ENCODE data around the gene TSPAN5. TPM values are rescaled to one million over a fixed set of nuclear protein-coding genes. Genes with fewer than 3 reads are reported as not detected.

Gene TSPAN5
- total and polyA plus RNA-seq, 2 donors, result 4.7 to 10.3 TPM

- 96% methylated on average over 10 of the region's 10 CpGs for WGBS
- no peaks in the 10 kb centered on the region for H3K9me3 ChIP-seq (ENCODE audit: control insufficient read depth in 2 of 2, insufficient read depth in 1 of 2, low read length in 1 of 2)
- H3K27me3 ChIP-seq (ENCODE audit: control insufficient read depth in 2 of 2, insufficient read depth in 1 of 2, low read length in 1 of 2), result no peaks in the 10 kb centered on the region
- H3K4me3 ChIP-seq (ENCODE audit: low read length in 2 of 2), result no peak overlapping the region
- no peak overlapping the region for H3K27ac ChIP-seq (ENCODE audit: low read depth in 1 of 2, low read length in 1 of 2)
- DNase-seq (ENCODE audit: low read depth in 6 of 9, low spot score in 9 of 9), result no peak
- H3K36me3 ChIP-seq (ENCODE audit: control insufficient read depth in 2 of 2, insufficient read depth in 2 of 2, low read length in 1 of 2), result peaks cover 0 to 2% of the 10 kb centered on the region in 2 donors
- peaks cover 0 to 2% of the 10 kb centered on the region in 2 donors for H3K4me1 ChIP-seq (ENCODE audit: control insufficient read depth in 2 of 2, insufficient read depth in 2 of 2, low read length in 2 of 2)
Measured at GRCh38 chr4:98555798-98556445, 102.5 kb downstream of the TSPAN5 start.

- 93% methylated on average over 17 of the region's 17 CpGs for WGBS
- Histone ChIP-seq H3K9me3 (ENCODE audit: control insufficient read depth in 2 of 2, insufficient read depth in 1 of 2, low read length in 1 of 2) (no peaks in the 10 kb centered on the region), H3K4me3 (ENCODE audit: low read length in 2 of 2) (no peak overlapping the region), H3K36me3 (ENCODE audit: control insufficient read depth in 2 of 2, insufficient read depth in 2 of 2, low read length in 1 of 2) (no peaks in the 10 kb centered on the region), H3K4me1 (ENCODE audit: control insufficient read depth in 2 of 2, insufficient read depth in 2 of 2, low read length in 2 of 2) (peaks cover 3 to 10% of the 10 kb centered on the region in 2 donors), H3K27ac (ENCODE audit: low read depth in 1 of 2, low read length in 1 of 2) (peak overlapping the region in 1 of 2 donors; percentile 13), H3K27me3 (ENCODE audit: control insufficient read depth in 2 of 2, insufficient read depth in 1 of 2, low read length in 1 of 2) (no peaks in the 10 kb centered on the region)
- DNase-seq (ENCODE audit: low read depth in 6 of 9, low spot score in 9 of 9), result no peak
Measured at GRCh38 chr4:98546910-98547594, 111.4 kb downstream of the TSPAN5 start.

GRCh38 chr4:98544818-98545414 is 113.5 kb downstream of the TSPAN5 start:
- Histone ChIP-seq H3K4me3 (ENCODE audit: low read length in 2 of 2) (no peak overlapping the region), H3K4me1 (ENCODE audit: control insufficient read depth in 2 of 2, insufficient read depth in 2 of 2, low read length in 2 of 2) (peaks cover 3 to 10% of the 10 kb centered on the region in 2 donors), H3K36me3 (ENCODE audit: control insufficient read depth in 2 of 2, insufficient read depth in 2 of 2, low read length in 1 of 2) (no peaks in the 10 kb centered on the region), H3K9me3 (ENCODE audit: control insufficient read depth in 2 of 2, insufficient read depth in 1 of 2, low read length in 1 of 2) (no peaks in the 10 kb centered on the region), H3K27me3 (ENCODE audit: control insufficient read depth in 2 of 2, insufficient read depth in 1 of 2, low read length in 1 of 2) (no peaks in the 10 kb centered on the region), H3K27ac (ENCODE audit: low read depth in 1 of 2, low read length in 1 of 2) (no peak overlapping the region)
- 79% methylated on average over 3 of the region's 3 CpGs for WGBS
- no peak for DNase-seq (ENCODE audit: low read depth in 6 of 9, low spot score in 9 of 9)

GRCh38 chr4:98544141-98544817 is 114.1 kb downstream of the TSPAN5 start:
- Histone ChIP-seq H3K27ac (ENCODE audit: low read depth in 1 of 2, low read length in 1 of 2) (no peak overlapping the region), H3K4me3 (ENCODE audit: low read length in 2 of 2) (no peak overlapping the region), H3K36me3 (ENCODE audit: control insufficient read depth in 2 of 2, insufficient read depth in 2 of 2, low read length in 1 of 2) (no peaks in the 10 kb centered on the region), H3K27me3 (ENCODE audit: control insufficient read depth in 2 of 2, insufficient read depth in 1 of 2, low read length in 1 of 2) (no peaks in the 10 kb centered on the region), H3K4me1 (ENCODE audit: control insufficient read depth in 2 of 2, insufficient read depth in 2 of 2, low read length in 2 of 2) (peaks cover 3 to 10% of the 10 kb centered on the region in 2 donors), H3K9me3 (ENCODE audit: control insufficient read depth in 2 of 2, insufficient read depth in 1 of 2, low read length in 1 of 2) (no peaks in the 10 kb centered on the region)
- 63% methylated on average over 5 of the region's 5 CpGs for WGBS
- no peak for DNase-seq (ENCODE audit: low read depth in 6 of 9, low spot score in 9 of 9)

- no peak overlapping the region for H3K4me3 ChIP-seq (ENCODE audit: low read length in 2 of 2)
- no peaks in the 10 kb centered on the region for H3K36me3 ChIP-seq (ENCODE audit: control insufficient read depth in 2 of 2, insufficient read depth in 2 of 2, low read length in 1 of 2)
- no peaks in the 10 kb centered on the region for H3K27me3 ChIP-seq (ENCODE audit: control insufficient read depth in 2 of 2, insufficient read depth in 1 of 2, low read length in 1 of 2)
- no peak for DNase-seq (ENCODE audit: low read depth in 6 of 9, low spot score in 9 of 9)
- no peaks in the 10 kb centered on the region for H3K9me3 ChIP-seq (ENCODE audit: control insufficient read depth in 2 of 2, insufficient read depth in 1 of 2, low read length in 1 of 2)
- peaks cover 3 to 10% of the 10 kb centered on the region in 2 donors for H3K4me1 ChIP-seq (ENCODE audit: control insufficient read depth in 2 of 2, insufficient read depth in 2 of 2, low read length in 2 of 2)
- 99% methylated on average over 2 of the region's 2 CpGs for WGBS
- H3K27ac ChIP-seq (ENCODE audit: low read depth in 1 of 2, low read length in 1 of 2), result no peak overlapping the region
Measured at GRCh38 chr4:98542011-98542410, 116.4 kb downstream of the TSPAN5 start.

GRCh38 chr4:98540803-98541202 is 117.6 kb downstream of the TSPAN5 start:
- H3K4me3 ChIP-seq (ENCODE audit: low read length in 2 of 2), result no peak overlapping the region
- DNase-seq (ENCODE audit: low read depth in 6 of 9, low spot score in 9 of 9), result no peak
- no peaks in the 10 kb centered on the region for H3K27me3 ChIP-seq (ENCODE audit: control insufficient read depth in 2 of 2, insufficient read depth in 1 of 2, low read length in 1 of 2)
- H3K27ac ChIP-seq (ENCODE audit: low read depth in 1 of 2, low read length in 1 of 2), result no peak overlapping the region
- H3K36me3 ChIP-seq (ENCODE audit: control insufficient read depth in 2 of 2, insufficient read depth in 2 of 2, low read length in 1 of 2), result no peaks in the 10 kb centered on the region
- 92% methylated on average over 4 of the region's 4 CpGs for WGBS
- H3K9me3 ChIP-seq (ENCODE audit: control insufficient read depth in 2 of 2, insufficient read depth in 1 of 2, low read length in 1 of 2), result peaks cover 0 to 8% of the 10 kb centered on the region in 2 donors
- peaks cover 3 to 10% of the 10 kb centered on the region in 2 donors for H3K4me1 ChIP-seq (ENCODE audit: control insufficient read depth in 2 of 2, insufficient read depth in 2 of 2, low read length in 2 of 2)

GRCh38 chr4:98539741-98540140 is 118.7 kb downstream of the TSPAN5 start:
- Histone ChIP-seq H3K27ac (ENCODE audit: low read depth in 1 of 2, low read length in 1 of 2) (no peak overlapping the region), H3K9me3 (ENCODE audit: control insufficient read depth in 2 of 2, insufficient read depth in 1 of 2, low read length in 1 of 2) (peaks cover 0 to 8% of the 10 kb centered on the region in 2 donors), H3K27me3 (ENCODE audit: control insufficient read depth in 2 of 2, insufficient read depth in 1 of 2, low read length in 1 of 2) (no peaks in the 10 kb centered on the region), H3K4me1 (ENCODE audit: control insufficient read depth in 2 of 2, insufficient read depth in 2 of 2, low read length in 2 of 2) (peaks cover under 1 to 5% of the 10 kb centered on the region in 2 donors), H3K4me3 (ENCODE audit: low read length in 2 of 2) (no peak overlapping the region), H3K36me3 (ENCODE audit: control insufficient read depth in 2 of 2, insufficient read depth in 2 of 2, low read length in 1 of 2) (no peaks in the 10 kb centered on the region)
- DNase-seq (ENCODE audit: low read depth in 6 of 9, low spot score in 9 of 9), result no peak
- WGBS, result 97% methylated on average over 5 of the region's 5 CpGs

- Histone ChIP-seq H3K27me3 (ENCODE audit: control insufficient read depth in 2 of 2, insufficient read depth in 1 of 2, low read length in 1 of 2) (no peaks in the 10 kb centered on the region), H3K9me3 (ENCODE audit: control insufficient read depth in 2 of 2, insufficient read depth in 1 of 2, low read length in 1 of 2) (peaks cover 0 to 8% of the 10 kb centered on the region in 2 donors), H3K4me3 (ENCODE audit: low read length in 2 of 2) (no peak overlapping the region), H3K36me3 (ENCODE audit: control insufficient read depth in 2 of 2, insufficient read depth in 2 of 2, low read length in 1 of 2) (no peaks in the 10 kb centered on the region), H3K4me1 (ENCODE audit: control insufficient read depth in 2 of 2, insufficient read depth in 2 of 2, low read length in 2 of 2) (peaks cover 0 to 3% of the 10 kb centered on the region in 2 donors), H3K27ac (ENCODE audit: low read depth in 1 of 2, low read length in 1 of 2) (no peak overlapping the region)
- WGBS, result 100% methylated on average over 1 of the region's 1 CpG
- no peak for DNase-seq (ENCODE audit: low read depth in 6 of 9, low spot score in 9 of 9)
Measured at GRCh38 chr4:98539299-98539698, 119.1 kb downstream of the TSPAN5 start.

GRCh38 chr4:98536631-98537030 is 121.8 kb downstream of the TSPAN5 start:
- Histone ChIP-seq H3K4me1 (ENCODE audit: control insufficient read depth in 2 of 2, insufficient read depth in 2 of 2, low read length in 2 of 2) (no peaks in the 10 kb centered on the region), H3K36me3 (ENCODE audit: control insufficient read depth in 2 of 2, insufficient read depth in 2 of 2, low read length in 1 of 2) (no peaks in the 10 kb centered on the region), H3K27me3 (ENCODE audit: control insufficient read depth in 2 of 2, insufficient read depth in 1 of 2, low read length in 1 of 2) (no peaks in the 10 kb centered on the region), H3K27ac (ENCODE audit: low read depth in 1 of 2, low read length in 1 of 2) (no peak overlapping the region), H3K4me3 (ENCODE audit: low read length in 2 of 2) (no peak overlapping the region), H3K9me3 (ENCODE audit: control insufficient read depth in 2 of 2, insufficient read depth in 1 of 2, low read length in 1 of 2) (peaks cover 0 to 8% of the 10 kb centered on the region in 2 donors)
- WGBS, result 97% methylated on average over 11 of the region's 11 CpGs
- DNase-seq (ENCODE audit: low read depth in 6 of 9, low spot score in 9 of 9), result no peak

Measured in thymus (tissue), 11 donors.